ENCODE data around the gene SMC1B.
"Not testable (repeated sequence)": the region's sequence is repeated elsewhere in the genome, so short reads cannot be mapped to it uniquely, and the experiment has no call there.

SMC1B gene

DNA sequence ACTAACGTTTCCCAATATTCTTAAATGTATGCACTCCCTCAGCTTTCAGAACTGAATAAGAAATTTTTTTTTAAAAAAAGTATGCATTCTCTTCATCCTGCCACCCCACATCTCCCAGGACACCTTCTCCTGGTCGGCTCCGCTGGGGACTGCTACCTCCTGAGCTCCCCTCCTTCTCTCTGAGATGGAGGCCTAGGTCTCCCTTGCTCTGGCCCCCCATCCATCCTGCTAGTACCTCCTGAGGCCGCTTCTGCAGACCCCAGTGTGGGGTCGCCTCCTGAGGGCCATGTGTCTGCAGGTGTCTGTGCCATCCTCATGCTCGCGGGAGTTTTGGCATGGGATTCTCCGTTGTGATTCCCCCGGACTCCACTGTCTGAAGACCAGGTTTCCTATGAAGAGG lies 75.9 kb downstream of the SMC1B start:
- DNase-seq: no peak

DNA sequence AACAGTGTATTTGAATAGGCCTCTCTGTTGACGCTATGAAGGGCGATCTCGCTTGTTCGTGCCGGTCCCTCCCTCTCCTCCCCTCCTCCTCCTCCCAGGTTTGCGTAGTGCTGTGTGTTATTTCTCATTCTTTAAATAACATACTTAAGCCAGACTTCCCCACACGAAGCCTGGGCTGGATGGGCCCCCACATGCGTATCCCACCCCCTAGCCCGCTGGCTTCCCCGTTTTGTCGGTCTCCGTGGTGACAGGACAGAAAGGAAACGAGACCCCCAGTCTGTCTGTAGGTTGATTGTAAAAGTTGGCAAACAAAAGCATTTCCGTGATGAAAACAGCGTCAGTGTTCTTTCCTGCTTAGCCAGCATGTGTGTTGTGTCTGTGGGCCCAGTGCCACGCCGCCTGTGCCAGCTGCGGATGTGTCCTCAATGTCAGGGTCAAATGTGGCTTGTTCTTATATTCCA lies 76.4 kb downstream of the SMC1B start:
- DNase-seq: no peak

DNA sequence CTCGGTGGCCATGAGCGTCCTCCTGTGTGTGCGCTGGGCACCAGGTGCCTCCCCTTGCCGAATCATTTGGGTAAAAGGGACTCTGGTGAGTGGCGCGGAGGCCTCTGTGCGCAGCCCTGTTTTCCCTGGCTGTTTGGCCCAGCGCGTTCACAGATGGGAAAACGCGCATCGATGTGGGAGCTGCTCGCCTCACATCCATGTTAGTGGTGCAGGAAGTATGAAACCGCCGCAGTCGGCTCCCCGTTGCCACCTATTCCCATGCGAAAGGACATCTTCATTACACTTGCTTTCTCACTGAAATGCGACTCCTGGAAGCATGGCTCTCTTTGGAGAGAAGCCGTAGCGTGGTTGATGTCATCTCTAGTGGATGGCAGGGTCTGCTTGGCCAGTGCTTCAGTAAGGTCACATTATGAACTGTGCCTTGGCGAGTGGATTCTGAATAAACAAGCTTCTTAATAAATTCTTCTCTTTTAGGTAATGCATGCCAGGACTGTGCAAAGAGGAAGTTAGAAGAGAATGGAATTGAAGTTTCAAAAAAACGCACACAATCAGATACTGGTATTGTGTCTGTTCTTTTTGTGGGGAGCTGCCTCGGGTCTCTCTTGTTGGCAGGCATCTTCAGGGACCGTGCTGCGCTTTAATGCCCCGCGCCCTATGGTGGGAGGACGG lies 77.4 kb downstream of the SMC1B start:
- DNase-seq: no peak

DNA sequence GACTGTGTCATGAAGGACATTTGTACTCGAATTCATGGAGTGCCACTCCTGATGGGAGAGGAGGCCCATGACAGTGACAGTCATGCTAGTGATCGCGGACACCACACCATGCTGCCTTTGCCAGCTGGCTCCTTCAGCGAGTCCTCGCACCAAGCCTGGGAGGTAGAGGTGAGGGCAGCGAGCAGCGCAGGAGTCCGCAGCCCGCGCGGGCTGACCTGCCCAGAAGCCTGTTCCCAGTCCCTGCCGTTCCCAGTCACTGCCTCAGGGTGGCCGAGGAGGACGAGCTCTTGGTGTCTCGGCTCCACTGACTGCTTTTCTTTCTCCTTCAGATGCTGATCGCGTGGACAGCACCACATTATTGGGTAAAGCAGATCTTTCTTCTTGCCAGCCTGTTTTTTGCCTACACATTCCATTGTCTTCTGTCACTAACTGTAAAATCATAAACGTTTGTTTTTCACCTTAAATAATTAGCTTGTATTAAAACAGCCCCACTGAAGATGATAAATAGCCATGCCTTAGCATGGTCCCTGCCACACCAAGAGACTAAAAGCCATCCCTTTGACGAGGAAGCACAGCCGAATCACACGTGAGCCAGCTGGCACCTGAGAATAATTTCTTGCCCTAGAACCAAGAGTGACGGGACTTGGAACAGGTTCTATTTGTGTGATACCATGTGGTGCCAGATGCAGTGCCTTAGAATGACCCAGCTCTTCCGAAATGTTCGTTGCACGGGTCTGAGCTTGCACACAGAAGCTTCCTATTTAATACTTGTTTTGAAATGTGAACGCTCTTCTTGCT lies 78.2 kb downstream of the SMC1B start:
- DNase-seq: peak in 1 of 2 experiments; percentile 84

DNA sequence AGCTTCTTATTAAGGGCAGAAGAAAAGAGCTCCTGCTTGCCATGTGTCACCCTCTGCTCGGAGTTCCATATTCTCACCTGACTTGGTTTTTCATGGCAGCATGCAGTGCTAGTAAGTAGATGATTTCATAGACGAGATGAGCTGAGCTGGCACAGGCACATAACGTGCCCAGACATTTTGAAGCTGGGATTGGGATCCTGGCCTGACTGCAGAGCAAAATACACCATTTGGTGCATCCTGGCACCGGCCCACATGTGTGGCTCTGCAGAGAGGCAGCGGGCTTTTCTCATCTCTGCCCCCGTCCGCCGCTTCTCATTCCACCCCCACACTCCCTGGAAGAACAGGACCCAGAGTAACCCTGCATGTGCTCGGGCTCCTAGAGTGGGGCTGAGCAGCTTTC lies 78.9 kb downstream of the SMC1B start:
- DNase-seq: peak in 1 of 2 experiments; percentile 80

DNA sequence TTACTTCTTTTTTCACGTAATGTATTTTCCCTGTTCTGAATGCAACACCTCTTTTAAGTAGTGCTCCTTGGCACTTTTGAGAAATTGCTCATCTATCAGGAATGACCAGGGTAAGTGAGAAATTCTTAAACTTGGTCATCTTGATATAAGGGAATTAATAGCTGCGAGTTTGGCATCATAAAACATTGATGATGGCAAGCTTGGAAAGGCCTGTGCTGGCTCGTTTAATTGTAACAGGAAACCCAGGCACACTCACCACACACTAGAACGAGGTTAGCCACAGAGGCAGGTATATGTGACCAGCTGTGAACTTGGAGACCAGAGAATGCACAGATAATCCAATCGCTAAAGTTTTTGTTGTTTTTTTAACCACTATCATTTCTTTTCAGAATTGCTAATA lies 79.3 kb downstream of the SMC1B start:
- DNase-seq: no peak

DNA sequence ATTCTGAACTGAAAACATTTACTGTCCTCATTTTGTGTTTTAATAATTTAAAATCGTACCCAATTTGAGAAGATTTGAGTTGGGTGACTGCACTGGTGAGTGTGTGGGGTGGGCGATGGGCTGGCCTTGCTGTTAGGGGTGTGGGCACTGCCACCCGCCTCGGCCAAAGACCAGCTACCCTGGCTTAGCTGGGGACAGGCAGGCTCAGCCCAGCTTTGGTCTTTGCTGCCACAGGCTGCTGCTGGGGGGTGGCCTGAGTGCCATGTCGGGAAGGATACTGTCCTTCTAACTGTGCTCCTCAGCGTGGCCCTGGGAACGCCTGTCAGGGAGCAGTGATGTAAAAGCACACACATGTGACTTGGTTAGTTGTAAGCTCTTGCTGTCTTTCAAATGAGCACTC lies 81.4 kb downstream of the SMC1B start:
- DNase-seq: no peak

DNA sequence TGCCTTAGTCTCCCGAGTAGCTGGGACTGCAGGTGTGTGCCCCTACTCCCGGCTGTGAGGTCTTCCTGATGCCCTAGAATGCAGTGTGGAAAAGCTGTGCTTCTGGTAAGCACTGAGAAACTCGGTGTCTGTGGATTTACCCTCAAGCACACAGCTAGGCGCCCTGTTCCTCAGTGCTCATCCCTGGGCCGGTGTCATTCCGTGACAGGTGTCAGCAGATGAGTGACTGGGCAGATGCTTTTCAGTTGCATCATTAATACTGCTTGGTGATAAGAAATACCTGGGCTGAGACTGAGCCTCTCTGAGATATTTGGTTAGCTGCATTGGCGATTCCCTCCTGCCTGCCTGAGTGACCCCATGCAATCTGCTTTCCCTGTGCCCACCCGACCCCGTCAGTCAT lies 81.9 kb downstream of the SMC1B start:
- DNase-seq: no peak

DNA sequence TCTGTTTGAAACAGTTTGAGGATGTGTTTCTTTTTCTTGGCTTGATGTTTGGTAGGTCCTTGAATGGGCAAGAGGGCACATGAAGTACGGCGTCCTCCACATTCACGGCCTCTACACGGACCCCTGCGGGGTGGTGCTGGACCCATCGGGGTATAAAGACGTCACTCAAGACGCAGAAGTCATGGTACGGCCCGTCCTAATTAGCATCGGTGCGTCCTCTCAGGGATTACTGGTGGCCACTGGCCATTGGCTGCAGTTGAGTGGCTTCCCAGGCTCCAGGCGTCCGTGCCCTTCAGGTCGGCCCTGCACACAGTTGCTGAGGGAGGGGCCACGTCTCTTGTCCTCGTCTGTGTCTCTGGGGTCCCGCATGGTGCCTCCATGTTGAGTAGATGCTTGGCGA lies 82.9 kb downstream of the SMC1B start:
- DNase-seq: no peak

DNA sequence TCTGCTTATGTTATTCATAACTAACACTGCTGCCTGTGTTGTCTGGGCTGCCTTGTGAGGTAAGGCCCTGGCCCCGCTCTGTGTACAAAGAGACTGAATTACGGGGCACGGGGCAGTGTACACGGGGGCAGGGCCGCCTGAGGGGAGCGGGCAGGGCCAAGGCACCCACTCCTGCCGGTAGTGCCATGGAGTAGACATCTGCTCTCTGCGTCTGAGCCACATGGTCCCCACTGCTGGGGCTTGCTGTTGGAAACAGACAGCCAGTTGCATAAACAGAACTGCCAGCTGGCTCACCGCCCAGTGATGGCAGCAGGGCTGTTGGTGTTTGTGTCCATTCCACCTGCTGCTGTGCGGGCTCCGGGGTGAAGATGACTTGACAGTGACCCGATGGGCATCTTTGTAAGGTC lies 83.9 kb downstream of the SMC1B start:
- DNase-seq: peak in 1 of 2 experiments; percentile 6

DNA sequence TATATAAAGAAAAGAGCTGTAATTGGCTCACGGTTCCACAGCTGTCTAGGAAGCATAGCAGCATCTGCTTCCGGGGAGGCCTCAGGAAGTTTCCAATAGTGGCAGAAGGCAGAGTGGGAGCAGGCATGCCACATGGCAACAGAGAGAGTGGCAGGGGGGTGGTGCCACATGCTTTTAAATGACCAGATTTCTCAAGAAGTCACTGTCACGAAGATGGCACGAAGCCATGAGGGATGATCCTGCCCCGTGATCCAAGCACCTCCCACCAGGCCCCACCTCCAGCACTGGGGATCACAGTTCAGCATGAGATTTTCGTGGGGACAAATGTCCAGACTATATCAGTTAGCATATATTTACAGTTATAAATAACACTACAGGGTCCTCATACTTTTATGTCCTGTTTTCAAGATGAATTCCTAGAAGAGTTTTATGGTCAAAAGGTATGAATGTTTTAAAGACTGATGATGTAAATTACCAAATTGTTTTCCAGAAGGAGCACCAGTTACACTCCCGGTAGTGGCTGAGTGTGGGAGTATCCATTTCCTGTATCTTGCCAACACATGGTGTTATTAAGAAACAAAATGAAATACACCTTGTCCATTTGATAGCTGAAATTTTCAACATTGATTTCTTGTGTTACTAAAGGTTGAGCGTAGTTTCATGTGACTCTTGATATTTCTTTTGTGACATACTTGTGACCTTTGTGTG lies 84.4 kb downstream of the SMC1B start:
- DNase-seq: no peak

DNA sequence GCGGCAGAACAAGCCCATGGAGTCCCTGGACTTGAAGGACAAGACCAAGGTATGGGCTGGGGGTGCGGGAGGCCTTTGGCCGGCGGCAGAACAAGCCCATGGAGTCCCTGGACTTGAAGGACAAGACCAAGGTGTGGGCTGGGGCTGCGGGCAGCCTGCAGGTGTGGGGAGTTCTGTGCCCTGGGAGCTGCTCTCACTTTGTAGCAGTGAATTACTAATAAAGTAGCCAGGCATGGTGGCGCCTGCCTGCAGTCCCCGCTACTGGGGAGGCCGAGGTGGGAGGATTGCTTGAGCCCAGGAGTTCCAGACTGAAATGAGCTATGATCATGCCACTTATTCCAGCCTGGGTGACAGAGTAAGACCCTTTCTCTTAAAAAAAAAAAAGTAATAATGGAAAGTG lies 85.1 kb downstream of the SMC1B start:
- DNase-seq: not testable (repeated sequence)

DNA sequence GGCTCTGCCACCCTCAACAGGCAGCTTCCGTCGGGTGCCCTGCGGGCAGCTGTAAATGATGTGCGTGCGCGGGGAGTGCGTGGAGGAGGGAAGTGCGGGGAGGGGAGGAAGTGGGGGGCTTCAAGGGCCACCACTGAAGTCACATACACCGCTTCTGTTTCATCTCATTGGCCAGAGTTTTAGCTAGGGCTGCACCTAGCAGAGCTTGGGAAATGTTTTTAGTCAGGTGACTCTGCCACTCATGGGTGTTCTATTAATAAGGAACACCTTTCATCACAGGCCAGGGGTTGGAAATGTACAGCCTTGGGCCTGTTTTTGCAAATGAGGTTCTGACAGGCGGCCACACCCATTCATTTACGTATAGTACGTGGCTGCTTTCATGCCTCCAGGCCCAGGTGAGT lies 89.1 kb downstream of the SMC1B start:
- DNase-seq: no peak

DNA sequence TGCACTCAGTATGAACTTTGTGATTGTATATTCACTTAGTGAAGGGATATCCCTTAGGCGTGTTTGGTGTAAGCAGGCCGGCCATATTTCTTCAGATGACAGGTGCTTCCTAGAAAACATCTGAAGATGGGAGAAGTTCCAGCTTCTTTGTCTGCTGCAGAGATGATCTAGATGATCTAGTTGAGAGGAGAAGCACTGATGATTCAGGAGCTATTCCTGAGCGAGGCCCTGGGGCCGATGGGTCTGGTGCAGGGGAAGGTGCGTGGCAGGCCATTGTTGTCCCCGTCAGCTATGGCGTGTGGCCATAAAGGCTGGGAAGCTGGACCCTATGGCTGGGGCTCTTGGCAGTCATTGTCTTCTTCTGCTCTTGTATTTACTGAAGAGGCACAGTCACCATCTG lies 89.7 kb downstream of the SMC1B start:
- DNase-seq: no peak

DNA sequence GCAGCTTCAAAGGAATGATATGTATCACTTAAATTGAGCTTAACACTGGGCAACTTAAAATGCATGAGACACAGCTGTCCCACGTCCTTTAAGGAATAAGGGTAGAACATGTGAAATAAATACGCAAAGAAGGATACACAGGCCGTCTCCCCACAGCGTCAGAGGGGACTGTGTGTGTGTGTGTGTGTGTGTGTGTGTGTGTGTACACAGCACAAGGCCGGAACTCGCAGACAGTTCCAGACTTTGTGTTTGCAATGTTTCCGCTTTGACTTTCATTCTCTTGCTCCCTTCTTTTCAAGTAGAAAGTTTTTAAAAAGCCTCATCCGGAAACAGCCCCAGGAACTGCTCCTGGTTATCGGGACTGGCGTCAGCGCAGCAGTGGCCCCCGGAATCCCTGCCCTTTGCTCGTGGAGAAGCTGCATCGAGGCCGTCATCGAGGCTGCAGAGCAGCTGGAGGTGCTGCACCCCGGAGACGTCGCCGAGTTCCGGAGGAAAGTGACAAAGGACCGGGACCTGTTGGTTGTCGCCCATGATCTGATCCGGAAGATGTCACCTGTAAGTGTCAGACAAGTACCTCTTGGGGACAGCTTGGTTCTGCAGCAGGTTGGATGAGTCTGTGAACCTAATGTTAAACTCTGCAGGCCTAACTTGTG lies 90.4 kb downstream of the SMC1B start:
- DNase-seq: no peak

DNA sequence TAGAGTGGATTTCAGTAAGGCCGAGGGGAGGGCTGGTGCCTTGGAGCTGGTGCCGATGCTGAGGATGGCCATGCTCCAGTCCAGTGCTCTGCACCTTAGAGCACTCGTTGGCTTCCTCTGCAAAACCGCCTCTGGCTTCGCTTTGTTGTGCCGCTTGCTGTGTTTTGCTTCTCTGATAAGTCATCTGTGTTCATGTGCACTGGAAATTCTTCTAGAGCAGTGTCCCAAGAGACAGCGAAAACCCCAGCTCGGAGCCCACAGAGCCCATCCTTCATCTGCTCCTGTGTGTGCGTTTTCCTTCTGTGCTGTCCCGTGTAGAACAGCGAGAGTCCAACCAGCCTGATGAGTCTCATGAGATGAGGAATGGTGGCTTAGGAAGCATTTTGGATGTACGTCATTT lies 91.6 kb downstream of the SMC1B start:
- no peak for DNase-seq

DNA sequence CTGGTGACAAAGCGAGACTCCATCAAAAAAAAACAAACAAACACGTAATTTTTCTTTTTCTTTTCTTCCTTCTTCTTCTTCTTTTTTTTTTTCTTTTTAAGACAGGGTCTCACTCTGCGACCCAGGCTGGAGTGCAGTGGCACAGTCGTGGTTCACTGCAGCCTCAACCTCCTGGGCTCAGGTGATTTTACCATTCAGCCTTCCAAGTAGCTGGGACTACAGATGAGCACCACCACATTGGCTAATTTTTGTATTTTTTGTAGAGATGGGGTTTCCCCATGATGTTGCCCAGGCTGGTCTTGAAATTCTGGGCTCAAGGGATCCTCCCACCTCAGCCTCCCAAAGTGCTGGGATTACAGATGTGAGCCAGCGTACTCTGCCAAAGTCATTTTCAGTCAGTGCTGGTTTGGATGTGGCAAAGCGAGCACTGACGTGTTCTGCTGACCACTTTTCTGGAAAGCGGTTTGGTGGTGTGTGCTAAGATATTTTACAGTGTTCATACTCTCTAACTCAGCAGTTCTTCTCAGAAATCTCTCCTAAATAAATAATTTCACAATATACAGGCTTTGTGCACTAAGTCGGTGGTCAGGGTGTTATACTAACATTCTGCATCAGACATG lies 92.9 kb downstream of the SMC1B start:
- no peak for DNase-seq

DNA sequence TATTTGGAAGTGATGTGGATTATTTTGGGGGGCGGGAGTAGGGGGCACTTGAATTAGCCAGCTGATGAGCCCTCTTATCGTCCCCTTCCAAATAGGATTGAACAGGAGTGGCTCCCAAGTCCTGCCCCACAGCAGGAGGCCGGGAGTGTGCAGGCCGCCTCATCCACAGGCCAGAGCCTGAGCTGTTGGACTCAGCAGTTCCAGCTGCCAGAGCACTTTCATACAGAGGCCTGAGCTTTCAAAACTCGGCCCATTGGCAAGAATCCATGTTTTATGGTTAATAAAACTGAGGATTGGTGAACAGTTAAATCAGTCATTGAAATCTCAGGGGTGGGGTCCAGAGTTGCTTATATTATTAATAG lies 94.1 kb downstream of the SMC1B start:
- DNase-seq: no peak

DNA sequence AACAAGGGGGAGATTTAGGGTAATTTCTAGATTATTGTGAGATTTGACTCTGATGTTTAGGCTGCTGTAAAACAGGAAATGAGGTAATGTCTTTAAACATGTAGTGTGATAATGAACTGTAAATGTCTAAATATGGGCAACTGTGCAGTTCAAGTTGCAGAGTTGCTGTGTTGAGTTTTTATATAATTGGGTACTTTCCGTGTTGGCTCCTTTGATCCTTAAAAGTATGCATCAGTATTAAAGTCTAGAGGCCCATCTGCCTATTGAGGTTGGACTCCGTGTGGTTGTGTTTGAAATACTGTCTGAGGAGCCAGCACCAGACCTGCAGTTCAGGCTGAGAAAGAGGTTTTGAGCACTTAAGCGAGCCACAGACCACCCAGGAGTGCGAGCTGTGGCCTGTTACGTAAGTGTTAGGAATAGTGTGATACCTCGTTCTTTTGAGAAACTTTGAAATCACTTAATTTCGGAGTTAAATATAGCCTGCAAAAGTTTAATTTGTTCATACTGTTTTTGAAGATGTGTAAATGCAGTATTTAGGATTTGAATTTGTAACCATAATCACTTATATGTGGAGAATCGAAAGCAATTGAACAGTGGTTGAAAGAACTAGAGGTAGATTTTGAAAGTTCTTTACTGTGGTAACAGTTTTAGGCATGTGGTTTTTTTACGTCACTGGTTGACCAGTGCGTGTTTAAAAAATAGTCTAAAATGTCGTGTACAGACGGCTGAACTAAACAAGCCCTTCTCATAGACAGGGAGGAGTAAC lies 94.7 kb downstream of the SMC1B start:
- DNase-seq: no peak

DNA sequence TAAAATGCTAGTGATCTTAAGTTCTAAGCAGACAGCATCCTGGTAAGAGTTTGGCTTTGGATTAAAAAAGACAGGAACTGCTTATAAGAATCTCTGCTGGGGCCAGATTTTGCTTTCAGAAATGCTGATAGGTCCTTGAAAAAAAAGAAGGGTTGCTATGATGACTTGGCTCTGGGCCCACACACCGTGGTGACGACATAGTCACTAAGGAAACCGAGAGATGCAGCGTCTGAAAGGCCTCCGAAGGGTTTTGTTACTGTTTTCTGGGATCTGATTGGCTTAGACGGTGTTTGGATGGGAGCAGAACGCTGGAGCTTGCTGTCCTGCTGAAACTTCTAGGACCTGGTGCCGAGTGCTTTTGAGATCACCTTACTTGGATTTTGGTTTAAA lies 95.2 kb downstream of the SMC1B start:
- DNase-seq: peak in 1 of 2 experiments; percentile 7

DNA sequence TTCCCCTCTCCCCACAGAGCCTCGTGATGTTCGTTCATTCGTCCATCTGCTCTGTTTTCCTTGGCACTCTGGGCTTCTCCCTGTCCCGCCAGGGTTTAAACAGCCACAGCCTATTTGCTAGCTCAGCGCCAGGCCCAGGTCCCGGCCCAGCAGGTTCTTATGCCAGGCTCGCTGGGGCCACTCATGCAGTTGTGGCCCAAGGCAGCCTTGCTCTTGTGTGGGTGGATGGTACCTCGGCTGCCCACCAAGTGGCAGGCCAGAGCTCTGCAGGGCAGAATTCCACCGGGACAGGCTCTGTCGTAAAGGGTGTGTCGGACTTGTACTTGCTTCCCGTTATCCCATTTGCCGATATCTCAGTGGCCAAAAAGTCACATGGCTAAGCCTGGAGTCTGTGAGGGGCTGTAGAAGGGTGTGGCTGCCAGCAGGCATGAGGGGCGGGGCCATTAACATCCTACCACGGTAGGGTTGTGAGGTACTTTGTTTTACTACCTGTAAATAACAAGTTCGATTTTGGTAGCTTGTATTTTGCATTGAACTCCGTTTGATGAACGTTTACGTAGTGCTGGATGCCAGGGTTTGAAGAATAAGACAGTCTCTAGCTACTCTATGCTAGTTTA lies 95.7 kb downstream of the SMC1B start:
- peak in 1 of 2 experiments; percentile 13 for DNase-seq

Measured in cerebellar nuclear complex (tissue), 1 donor.